GM19468 (cell line): ENCODE results near the gene PTPRM.

Experiments
- ATAC-seq: cut with Tn5 transposase; IDR thresholded peaks from one replicate; pipeline ENCODE4 v1.9.1; 2021; ENCODE audit warnings: mild to moderate bottlenecking, moderate library complexity, moderate number of reproducible peaks; ENCODE audit not compliant: unreplicated experiment; ENCODE audit errors: extremely low read depth

The PTPRM gene

GRCh38 chr18:7786569-7786968 is 219.5 kb downstream of the PTPRM start:
- no peak for ATAC-seq

GRCh38 chr18:7787339-7787738 is 220.2 kb downstream of the PTPRM start:
- no peak for ATAC-seq

- no peak for ATAC-seq
These were observed 222.9 kb downstream of the PTPRM start for GRCh38 chr18:7789856-7790552.

DNA sequence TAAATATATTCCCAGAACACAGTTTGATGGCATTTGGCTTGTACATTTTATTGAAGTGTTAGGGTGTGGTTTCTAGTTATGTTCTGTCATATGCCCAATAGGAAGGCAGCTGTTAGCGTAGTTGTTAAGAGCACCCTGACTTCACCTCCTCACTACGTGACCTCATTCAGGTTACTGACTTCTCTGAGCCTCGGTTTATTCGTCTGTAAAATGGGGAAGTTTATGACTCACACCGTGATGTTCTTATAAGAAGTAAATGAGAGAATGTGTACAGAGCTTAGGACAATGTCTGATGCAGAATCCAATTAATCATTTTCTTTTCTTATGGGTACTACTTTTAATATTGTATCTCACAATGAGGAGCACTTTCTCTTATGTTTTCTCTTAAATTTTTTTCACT is 226.0 kb downstream of the PTPRM start:
- no peak for ATAC-seq

DNA sequence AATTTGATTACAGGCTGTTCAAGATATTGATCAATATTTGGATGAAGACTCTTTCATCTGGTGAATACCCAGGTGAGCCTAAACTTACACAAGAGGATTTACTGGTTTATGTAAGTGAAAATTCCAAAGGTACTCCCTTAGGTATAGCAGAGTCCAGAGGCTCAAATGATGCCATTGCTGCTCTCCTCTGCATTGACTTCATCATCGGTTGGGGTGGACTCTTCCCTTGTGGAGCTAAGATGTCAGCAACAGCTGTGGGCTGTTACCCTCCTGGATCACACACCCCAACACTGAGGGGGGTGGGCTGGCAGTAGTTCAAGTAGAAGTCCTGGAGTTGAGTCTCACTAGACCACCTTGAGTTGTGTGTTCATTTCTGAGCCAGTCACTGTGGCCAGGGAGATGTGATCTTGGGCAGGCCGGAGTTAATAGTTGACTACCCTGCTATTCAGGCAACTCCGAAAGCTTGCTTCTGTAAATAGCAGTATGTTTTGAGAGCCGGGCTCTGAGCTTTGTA is 236.9 kb downstream of the PTPRM start:
- ATAC-seq: no peak

- no peak for ATAC-seq
These were observed 238.0 kb downstream of the PTPRM start for GRCh38 chr18:7805096-7805495.

- ATAC-seq: no peak
These were observed 238.8 kb downstream of the PTPRM start for GRCh38 chr18:7805880-7806279.

- ATAC-seq: no peak
These were observed 240.9 kb downstream of the PTPRM start for GRCh38 chr18:7807936-7808453.

- ATAC-seq: no peak
These were observed 241.9 kb downstream of the PTPRM start for GRCh38 chr18:7808992-7809391.

- no peak for ATAC-seq
These were observed 242.3 kb downstream of the PTPRM start for GRCh38 chr18:7809455-7809854.

DNA sequence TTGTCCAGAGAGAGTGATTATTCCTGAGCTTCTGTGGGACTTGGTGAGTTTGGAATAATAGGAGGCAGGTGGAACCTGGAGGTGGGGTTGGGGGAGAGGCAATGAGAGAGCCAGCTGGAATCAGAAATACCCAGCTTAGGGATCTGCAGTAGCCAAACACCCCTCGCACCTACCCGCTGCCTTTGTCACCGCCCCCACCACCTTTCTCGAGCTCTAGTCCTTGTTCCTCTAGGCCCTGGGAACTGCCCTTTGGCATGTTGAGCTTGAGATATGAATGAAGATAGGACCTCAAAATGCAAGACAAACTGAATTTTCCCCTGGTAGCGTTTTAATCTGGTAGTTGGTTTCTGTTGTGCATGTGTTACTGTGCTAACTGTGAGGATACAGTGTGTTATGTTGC is 242.9 kb downstream of the PTPRM start:
- ATAC-seq: no peak

DNA sequence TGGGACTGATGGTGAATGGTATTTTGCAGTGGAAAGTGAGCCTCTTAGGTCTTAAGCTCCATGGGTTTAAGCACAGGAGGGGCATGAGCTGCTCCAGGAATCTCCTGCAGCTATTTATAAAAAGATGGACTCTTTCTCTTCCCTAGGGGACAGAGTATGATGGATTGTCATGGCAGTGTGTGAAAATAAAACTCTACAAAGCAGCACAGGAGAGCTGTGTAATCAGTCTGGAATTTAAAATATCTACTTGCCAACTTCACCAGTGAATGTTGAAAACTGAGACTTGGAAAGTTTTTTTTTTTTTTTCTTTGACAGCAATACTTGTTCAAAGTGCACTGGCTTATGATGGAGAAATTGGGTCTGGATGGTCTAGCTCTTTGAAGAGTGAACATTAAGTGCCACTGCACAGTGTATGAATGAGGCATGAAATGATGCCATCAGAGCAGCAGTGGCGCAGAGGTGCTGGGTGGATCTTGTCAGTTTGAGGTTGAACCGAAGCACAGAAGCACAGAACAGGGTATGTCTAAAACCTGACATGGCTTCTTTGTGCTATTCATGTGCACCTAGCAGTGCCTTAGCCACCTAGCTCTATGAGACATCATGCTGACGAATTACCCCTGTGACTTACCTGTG is 245.4 kb downstream of the PTPRM start:
- ATAC-seq: no peak

GRCh38 chr18:7813131-7813530 is 246.0 kb downstream of the PTPRM start:
- ATAC-seq: no peak

DNA sequence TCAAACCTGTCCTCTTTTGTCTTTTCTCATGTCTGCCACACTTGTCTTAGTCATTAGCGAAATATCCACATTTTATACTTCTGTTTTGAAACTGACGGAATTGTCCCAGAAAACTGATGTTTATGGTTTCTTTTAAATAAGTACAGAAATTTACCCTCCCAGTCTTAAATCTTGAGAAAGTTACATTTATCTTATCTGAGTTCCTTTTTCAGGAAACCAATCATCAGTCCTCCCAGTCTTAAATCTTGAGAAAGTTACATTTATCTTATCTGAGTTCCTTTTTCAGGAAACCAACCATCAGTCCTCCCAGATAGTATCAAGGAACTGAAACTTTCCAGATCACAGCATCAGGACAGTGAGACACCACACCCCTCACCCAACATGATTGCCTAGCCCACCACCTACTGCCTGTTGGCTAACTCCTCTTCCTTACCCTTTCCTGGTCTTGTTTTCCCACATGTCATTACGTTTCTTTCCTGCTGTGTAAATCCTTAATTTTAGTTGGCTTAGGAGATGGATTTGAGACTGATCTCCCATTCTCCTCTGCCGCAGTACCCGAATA is 247.7 kb downstream of the PTPRM start:
- ATAC-seq: no peak

DNA sequence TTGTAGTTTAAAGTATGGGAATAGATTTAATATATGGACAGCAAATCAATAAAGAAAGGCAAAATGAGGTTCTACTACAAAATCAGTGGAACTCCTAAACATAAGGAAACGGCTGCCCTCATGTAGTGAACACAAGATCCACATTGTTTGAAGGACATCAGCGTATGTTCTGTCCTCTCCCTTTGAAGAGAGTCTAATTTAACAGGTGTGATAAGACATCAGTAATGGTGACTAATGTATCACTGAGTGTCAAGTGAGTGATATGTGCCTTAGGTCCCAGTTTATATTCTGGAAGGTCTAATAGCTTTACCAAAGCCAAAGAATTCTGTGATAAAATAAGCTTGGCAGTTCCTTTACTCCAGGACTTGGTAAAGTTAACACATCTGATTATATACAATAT is 248.7 kb downstream of the PTPRM start:
- ATAC-seq: no peak

- no peak for ATAC-seq
These were observed 250.6 kb downstream of the PTPRM start for GRCh38 chr18:7817575-7818230.

DNA sequence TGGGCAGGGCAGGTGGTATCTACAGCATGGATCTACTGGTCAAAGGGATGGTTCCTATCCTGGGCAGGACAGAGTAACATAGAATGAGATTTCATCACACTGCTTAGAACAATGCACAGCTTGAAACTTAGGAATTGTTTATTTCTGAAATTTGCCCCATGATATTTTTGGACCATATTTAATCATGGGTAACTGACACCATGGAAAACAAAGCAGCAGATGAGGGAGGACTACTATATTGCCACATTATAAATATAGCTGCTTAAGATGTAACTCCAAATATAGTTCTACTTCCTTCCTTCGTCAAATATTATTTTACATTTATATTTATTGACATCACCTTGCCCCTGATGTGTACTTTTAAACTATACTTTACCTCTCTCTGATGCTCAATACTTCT is 254.7 kb downstream of the PTPRM start:
- no peak for ATAC-seq

GRCh38 chr18:7822435-7823331 is 255.6 kb downstream of the PTPRM start:
- ATAC-seq: no peak

DNA sequence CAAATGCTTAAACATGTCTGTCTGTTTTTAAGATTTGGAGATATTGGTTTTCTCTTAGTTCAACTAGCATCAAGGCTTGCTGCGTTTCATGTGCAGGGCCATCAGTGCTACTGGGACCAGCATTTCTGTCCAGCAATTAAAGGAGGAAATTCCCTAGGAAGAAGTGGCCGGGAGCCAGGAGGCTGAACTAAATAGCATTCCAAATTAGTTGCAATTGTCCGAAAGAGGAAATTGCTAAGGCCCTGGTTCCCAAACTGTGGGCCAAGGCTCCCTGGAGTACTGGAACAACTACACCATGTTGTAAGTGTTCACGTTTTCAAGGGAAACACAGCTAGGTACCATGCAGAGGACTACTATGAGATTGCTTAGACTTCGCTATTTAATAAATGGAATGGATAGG is 257.9 kb downstream of the PTPRM start:
- no peak for ATAC-seq

DNA sequence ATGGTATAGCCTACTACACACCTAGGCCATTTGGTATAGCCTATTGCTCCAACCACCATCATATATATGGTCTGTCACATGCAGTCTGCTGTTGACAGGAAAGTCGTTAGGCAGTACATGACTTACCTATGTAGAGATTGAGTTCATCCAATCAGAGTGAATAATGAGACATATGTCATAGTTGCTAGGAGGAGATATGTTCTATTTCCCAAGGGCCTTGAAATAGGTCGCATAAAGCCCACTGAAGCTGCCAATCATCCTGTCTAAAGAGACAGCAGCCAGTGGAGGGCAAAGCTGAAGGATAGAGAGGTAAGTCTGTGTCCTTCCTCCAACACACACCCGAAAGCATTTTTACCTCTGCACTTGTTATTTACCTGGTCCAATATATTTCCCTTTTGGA is 263.4 kb downstream of the PTPRM start:
- peak; percentile 60 for ATAC-seq
